Tibial nerve (tissue), 4 donors: ENCODE data around the gene GOLGA6L2.

Source experiments
- CTCF ChIP-seq, 5 experiments: fragments of 200-600 bp in 3 of 5; fragments of 450-650 bp in 2 of 5; sonication (generic) in 3 of 5; IDR thresholded peaks; one replicate each; pipeline ENCODE4 v1.5.1; 2016 to 2019; ENCODE audit warnings: antibody characterized with exemption in 5 of 5, mild to moderate bottlenecking in 3 of 5, moderate library complexity in 2 of 5
- EP300 ChIP-seq, 2 donors: sonication (generic); formaldehyde crosslinking; IDR thresholded peaks; one replicate each; pipeline ENCODE4 v1.6.1; 2017; ENCODE audit warnings: antibody characterized with exemption in 2 of 2, mild to moderate bottlenecking in 1 of 2

GRCh38 chr15:23422946-23423708 lies 23.9 kb downstream of the GOLGA6L2 start:
- TF ChIP-seq CTCF (IDR thresholded peaks at IDR 0.05) (no peak), EP300 (IDR thresholded peaks at IDR 0.05) (no peak)
